AG09319 (cell line): ENCODE measurements around the gene TAF3.

Source experiments
- DNase-seq: peaks from one replicate; pipeline ENCODE4 v3.0.0-alpha.2; 2010; ENCODE audit warnings: low read depth; ENCODE audit errors: extremely low read depth
- TF ChIP-seq, protein P1 (sequence below): IDR thresholded peaks from 2 replicates; pipeline ENCODE4 v1.5.1; 2011; ENCODE audit warnings: low read depth, mild to moderate bottlenecking, inconsistent platforms, low read length, moderate library complexity

The TAF3 gene

DNA sequence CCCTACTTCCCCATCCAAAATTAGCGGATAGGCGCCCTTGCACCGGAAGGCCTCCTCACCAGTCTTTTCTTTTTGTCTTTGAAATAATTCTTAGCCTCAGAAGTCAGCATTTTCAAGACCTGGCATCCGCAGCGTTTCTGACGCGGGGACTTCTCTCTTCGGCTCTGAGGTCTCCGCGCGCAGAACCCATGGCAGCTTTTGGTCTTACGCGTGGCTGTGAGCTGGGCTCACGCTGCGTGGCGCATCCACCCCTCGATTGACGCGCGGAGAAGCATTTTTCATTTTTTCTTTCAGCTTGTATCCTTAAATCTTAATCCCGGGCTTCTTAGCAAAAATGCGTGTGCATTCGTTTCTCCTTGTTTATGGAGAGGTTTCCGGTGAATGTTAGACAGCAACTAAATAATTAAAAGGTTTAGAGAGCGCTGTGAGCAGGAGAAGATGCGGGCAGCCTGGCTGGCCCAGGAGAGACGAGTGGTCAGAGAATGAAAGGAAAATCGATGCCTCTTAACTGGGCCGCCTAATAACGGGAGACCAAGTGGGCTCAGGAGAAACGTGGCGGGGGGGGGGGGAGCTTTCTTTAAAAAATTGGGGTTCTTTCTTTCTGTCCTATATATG, 234.1 kb downstream of the TAF3 start:
- TF ChIP-seq, protein P1, sequence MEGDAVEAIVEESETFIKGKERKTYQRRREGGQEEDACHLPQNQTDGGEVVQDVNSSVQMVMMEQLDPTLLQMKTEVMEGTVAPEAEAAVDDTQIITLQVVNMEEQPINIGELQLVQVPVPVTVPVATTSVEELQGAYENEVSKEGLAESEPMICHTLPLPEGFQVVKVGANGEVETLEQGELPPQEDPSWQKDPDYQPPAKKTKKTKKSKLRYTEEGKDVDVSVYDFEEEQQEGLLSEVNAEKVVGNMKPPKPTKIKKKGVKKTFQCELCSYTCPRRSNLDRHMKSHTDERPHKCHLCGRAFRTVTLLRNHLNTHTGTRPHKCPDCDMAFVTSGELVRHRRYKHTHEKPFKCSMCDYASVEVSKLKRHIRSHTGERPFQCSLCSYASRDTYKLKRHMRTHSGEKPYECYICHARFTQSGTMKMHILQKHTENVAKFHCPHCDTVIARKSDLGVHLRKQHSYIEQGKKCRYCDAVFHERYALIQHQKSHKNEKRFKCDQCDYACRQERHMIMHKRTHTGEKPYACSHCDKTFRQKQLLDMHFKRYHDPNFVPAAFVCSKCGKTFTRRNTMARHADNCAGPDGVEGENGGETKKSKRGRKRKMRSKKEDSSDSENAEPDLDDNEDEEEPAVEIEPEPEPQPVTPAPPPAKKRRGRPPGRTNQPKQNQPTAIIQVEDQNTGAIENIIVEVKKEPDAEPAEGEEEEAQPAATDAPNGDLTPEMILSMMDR: no peak
- no peak for DNase-seq

DNA sequence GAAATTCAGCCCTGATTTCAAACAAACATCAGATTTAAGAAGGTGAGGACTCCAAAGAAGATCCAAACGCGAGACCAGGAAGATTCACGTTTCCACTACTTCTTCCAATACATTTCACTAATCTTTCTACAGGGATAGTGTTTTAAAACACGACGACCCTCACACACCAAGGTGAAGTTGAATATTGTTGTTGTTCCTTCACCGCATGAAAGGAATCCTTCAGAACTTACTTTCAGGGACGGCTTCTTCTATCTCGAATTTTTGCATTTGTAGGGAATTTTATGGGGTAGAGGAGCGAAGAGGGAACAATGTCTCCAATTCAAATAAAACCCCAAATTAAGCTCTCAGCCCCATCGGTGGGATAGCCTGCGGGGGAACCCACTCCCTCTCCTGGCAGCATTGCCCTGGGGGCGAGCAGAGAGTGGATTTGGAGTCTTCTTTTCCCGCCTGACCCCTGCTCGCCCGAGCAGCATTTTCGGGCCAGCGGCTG, 234.7 kb downstream of the TAF3 start:
- DNase-seq: no peak
- TF ChIP-seq, protein P1: no peak

- TF ChIP-seq, protein P1: peak; percentile 61
- DNase-seq: peak; percentile 18
Observed at GRCh38 chr10:8053446-8054243, 235.3 kb downstream of the TAF3 start.

DNA sequence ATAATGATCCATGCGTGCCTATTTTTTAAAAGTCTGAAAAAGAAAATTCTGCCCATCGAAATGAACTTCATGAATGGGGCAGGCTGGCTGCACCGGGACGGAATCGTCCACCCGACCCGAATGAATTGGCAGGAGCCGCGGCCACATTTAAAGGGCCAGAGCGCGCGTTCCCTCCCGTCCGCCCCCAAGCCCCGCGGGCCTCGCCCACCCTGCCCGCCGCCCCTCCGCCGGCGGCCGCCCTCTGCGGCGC, 235.9 kb downstream of the TAF3 start:
- TF ChIP-seq, protein P1: no peak
- DNase-seq: no peak

DNA sequence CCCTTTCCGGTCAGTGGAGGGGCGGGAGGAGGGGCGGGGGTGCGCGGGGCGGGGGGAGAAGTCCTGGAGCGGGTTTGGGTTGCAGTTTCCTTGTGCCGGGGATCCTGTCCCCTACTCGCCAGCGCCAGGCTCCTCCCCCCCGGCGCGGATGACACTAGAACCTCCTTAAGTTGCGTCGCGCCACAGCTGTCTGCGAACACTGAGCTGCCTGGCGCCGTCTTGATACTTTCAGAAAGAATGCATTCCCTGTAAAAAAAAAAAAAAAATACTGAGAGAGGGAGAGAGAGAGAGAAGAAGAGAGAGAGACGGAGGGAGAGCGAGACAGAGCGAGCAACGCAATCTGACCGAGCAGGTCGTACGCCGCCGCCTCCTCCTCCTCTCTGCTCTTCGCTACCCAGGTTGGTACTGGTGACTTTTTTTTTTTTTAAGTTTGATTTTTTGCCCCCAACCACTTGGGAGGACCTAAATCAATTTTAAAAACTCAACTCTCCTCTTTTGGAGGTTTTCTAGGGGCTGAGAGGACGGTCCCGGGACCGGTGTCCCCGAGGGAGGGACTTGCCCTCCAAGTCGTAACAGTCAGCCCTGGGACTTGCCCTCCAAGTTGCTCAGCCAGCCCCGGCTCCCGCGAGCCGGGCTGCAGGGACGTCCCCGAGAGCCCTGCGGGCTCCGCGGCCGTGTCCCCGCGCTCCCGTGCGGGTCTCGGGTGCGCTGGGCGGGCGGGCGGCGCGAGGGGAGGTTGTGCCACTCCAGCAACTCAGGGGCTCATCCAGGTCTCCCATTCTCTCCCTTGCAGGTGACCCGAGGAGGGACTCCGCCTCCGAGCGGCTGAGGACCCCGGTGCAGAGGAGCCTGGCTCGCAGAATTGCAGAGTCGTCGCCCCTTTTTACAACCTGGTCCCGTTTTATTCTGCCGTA, 236.4 kb downstream of the TAF3 start, which contains the start of gene GATA3:
Gene GATA3 (plus strand): TSS at position 195 of the 914 bp plus-strand sequence. CDS start 968 bp downstream, outside the sequence.
- TF ChIP-seq, protein P1: no peak
- no peak for DNase-seq

DNA sequence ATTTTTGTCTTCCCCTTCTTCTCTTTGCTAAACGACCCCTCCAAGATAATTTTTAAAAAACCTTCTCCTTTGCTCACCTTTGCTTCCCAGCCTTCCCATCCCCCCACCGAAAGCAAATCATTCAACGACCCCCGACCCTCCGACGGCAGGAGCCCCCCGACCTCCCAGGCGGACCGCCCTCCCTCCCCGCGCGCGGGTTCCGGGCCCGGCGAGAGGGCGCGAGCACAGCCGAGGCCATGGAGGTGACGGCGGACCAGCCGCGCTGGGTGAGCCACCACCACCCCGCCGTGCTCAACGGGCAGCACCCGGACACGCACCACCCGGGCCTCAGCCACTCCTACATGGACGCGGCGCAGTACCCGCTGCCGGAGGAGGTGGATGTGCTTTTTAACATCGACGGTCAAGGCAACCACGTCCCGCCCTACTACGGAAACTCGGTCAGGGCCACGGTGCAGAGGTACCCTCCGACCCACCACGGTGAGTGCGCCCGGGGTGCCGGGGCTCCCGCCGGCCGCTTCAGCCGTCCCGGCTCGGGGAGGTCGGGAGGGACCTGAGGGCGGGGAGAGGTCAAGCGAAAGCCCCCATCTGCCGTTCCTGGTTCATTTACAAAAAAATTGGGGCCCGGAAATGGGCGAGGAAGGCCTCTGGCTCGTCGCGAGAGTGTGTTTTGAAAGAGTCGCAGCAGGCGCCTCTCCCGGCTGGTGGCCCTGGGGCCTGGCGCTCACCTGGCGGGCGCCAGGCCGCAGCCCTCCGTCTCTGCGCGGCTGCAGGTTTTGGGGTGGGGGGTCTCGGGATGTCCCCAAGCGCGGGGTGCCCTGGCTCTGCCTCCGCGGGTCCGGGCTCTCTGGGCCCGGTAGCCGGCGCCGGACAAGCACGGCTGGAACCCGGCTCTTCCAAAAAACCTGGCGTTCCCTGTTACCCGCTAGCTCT, 237.4 kb downstream of the TAF3 start:
- TF ChIP-seq, protein P1: no peak

More for the DNA sequence above, 237.4 kb downstream of the TAF3 start:
- no peak for DNase-seq
